ENCODE measurements around the gene CD80.

Gene CD80

DNA sequence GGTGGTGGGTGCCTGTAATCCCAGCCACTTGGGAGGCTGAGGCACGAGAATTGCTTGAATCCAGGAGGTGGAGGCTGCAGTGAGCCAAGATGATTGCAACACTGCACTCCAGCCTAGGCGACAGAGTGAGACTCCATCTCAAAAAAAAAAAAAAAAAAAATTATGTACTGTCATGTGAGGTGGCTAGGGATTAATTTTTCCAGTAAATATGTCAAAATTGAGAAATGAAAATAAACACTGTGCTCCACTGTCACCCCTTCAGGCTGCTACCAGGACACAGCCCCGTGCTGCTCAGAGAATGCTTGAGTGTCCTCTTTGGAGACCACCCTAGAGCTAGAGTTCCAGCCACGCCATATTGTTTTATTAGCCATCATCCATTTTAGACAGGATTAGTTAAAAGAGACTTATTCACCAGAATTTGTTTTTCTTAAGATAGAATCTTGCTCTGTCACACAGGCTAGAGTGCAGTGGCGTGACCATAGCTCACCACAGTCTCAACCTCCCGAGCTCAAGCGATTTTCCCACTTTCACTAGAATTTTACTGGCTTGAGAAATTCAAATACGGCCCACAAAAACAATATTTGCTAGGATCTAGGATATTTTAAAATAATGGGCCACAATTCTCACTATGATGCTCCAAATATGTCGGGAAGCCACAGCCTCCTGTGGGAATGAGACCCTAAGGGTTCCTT, 642 bp downstream of the CD80 start:
- H3K9me3 ChIP-seq (ENCODE audit: control insufficient read depth, insufficient read depth, low read length): no peaks in the 10 kb centered on the region
- TF ChIP-seq, protein P1, sequence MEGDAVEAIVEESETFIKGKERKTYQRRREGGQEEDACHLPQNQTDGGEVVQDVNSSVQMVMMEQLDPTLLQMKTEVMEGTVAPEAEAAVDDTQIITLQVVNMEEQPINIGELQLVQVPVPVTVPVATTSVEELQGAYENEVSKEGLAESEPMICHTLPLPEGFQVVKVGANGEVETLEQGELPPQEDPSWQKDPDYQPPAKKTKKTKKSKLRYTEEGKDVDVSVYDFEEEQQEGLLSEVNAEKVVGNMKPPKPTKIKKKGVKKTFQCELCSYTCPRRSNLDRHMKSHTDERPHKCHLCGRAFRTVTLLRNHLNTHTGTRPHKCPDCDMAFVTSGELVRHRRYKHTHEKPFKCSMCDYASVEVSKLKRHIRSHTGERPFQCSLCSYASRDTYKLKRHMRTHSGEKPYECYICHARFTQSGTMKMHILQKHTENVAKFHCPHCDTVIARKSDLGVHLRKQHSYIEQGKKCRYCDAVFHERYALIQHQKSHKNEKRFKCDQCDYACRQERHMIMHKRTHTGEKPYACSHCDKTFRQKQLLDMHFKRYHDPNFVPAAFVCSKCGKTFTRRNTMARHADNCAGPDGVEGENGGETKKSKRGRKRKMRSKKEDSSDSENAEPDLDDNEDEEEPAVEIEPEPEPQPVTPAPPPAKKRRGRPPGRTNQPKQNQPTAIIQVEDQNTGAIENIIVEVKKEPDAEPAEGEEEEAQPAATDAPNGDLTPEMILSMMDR (IDR thresholded peaks at IDR 0.05; ENCODE audit: low read depth, low read length, poor library complexity, severe bottlenecking): no peak
- no peak for TF ChIP-seq EZH2phosphoT487 (IDR thresholded peaks at IDR 0.05; ENCODE audit: borderline replicate concordance, low read length)
- no peaks in the 10 kb centered on the region for H3F3A ChIP-seq (ENCODE audit: control insufficient read depth, insufficient read depth)
- peaks cover 69% of the 10 kb centered on the region for H3K4me1 ChIP-seq (ENCODE audit: control insufficient read depth, low read length)
- peaks cover 22% of the 10 kb centered on the region for H3K36me3 ChIP-seq (ENCODE audit: control insufficient read depth, low read length)
- no peaks in the 10 kb centered on the region for H3K9me2 ChIP-seq (replicated peaks; ENCODE audit: control insufficient read depth, low read length)
- H3K4me3 ChIP-seq (ENCODE audit: low read length): peak overlapping the region; percentile 77
- peak overlapping the region; percentile 34 for H3K27ac ChIP-seq (ENCODE audit: low read depth, low read length)
- H3K79me2 ChIP-seq (ENCODE audit: control insufficient read depth, low read length): peaks cover 9% of the 10 kb centered on the region
- no peaks in the 10 kb centered on the region for H3K27me3 ChIP-seq (ENCODE audit: control insufficient read depth, low read length)
- peak overlapping the region; percentile 76 for H3K4me2 ChIP-seq (ENCODE audit: low read length)
- H4K20me1 ChIP-seq (ENCODE audit: control insufficient read depth, insufficient read depth, low read depth, low read length): no peaks in the 10 kb centered on the region

DNA sequence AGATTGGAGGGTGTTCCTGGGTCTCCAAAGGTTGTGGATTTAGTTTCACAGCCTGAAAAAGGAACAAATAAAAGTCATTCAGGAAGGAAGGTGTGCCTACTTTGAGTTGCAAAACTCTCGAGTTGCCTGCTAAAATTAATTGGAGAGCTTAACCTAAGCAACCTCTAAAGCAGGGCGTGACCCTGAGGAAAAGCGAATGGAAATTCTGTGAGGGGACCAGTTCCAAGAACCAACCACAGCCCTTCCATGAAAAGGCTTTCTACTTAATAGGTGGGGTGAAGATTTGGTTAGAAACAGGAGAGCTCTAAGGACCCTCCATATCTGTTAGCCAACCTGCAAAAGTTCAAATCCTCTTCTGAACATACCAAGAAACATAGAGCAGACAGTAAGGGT, 1.5 kb downstream of the CD80 start:
- Histone ChIP-seq H3K4me2 (ENCODE audit: low read length) (peak overlapping the region; percentile 76), H3K4me1 (ENCODE audit: control insufficient read depth, low read length) (peaks cover 77% of the 10 kb centered on the region)
- no peak for TF ChIP-seq EZH2phosphoT487 (IDR thresholded peaks at IDR 0.05; ENCODE audit: borderline replicate concordance, low read length)
- TF ChIP-seq, protein P1 (IDR thresholded peaks at IDR 0.05; ENCODE audit: low read depth, low read length, poor library complexity, severe bottlenecking): no peak

GRCh38 chr3:119557192-119557876, 2.1 kb downstream of the CD80 start:
- H3K4me3 ChIP-seq (ENCODE audit: low read length): peak overlapping the region; percentile 77
- H3K79me2 ChIP-seq (ENCODE audit: control insufficient read depth, low read length): peaks cover 12% of the 10 kb centered on the region
- H3K9me2 ChIP-seq (replicated peaks; ENCODE audit: control insufficient read depth, low read length): no peaks in the 10 kb centered on the region
- TF ChIP-seq, protein P1 (IDR thresholded peaks at IDR 0.05; ENCODE audit: low read depth, low read length, poor library complexity, severe bottlenecking): no peak
- no peak for TF ChIP-seq EZH2phosphoT487 (IDR thresholded peaks at IDR 0.05; ENCODE audit: borderline replicate concordance, low read length)
- no peaks in the 10 kb centered on the region for H3F3A ChIP-seq (ENCODE audit: control insufficient read depth, insufficient read depth)
- peak overlapping the region; percentile 76 for H3K4me2 ChIP-seq (ENCODE audit: low read length)
- H3K27me3 ChIP-seq (ENCODE audit: control insufficient read depth, low read length): no peaks in the 10 kb centered on the region
- no peak overlapping the region for H3K27ac ChIP-seq (ENCODE audit: low read depth, low read length)
- H3K4me1 ChIP-seq (ENCODE audit: control insufficient read depth, low read length): peaks cover 77% of the 10 kb centered on the region
- H4K20me1 ChIP-seq (ENCODE audit: control insufficient read depth, insufficient read depth, low read depth, low read length): no peaks in the 10 kb centered on the region
- H3K36me3 ChIP-seq (ENCODE audit: control insufficient read depth, low read length): peaks cover 22% of the 10 kb centered on the region
- H3K9me3 ChIP-seq (ENCODE audit: control insufficient read depth, insufficient read depth, low read length): no peaks in the 10 kb centered on the region

More for the DNA sequence above, 1.5 kb downstream of the CD80 start:
- H3K9me2 ChIP-seq (replicated peaks; ENCODE audit: control insufficient read depth, low read length): no peaks in the 10 kb centered on the region
- H3K27ac ChIP-seq (ENCODE audit: low read depth, low read length): no peak overlapping the region
- H3K36me3 ChIP-seq (ENCODE audit: control insufficient read depth, low read length): peaks cover 22% of the 10 kb centered on the region
- H3K4me3 ChIP-seq (ENCODE audit: low read length): peak overlapping the region; percentile 77
- H3K27me3 ChIP-seq (ENCODE audit: control insufficient read depth, low read length): no peaks in the 10 kb centered on the region
- H3K9me3 ChIP-seq (ENCODE audit: control insufficient read depth, insufficient read depth, low read length): no peaks in the 10 kb centered on the region
- no peaks in the 10 kb centered on the region for H3F3A ChIP-seq (ENCODE audit: control insufficient read depth, insufficient read depth)
- H4K20me1 ChIP-seq (ENCODE audit: control insufficient read depth, insufficient read depth, low read depth, low read length): no peaks in the 10 kb centered on the region
- peaks cover 9% of the 10 kb centered on the region for H3K79me2 ChIP-seq (ENCODE audit: control insufficient read depth, low read length)

Data from DOHH2 (cell line).